GM21367 (cell line): Measurements from ENCODE around the gene PCCA.

ENCODE experiments used
- ATAC-seq: cut with Tn5 transposase; IDR thresholded peaks from one replicate; pipeline ENCODE4 v1.9.1; 2021; ENCODE audit not compliant: unreplicated experiment

PCCA gene

DNA sequence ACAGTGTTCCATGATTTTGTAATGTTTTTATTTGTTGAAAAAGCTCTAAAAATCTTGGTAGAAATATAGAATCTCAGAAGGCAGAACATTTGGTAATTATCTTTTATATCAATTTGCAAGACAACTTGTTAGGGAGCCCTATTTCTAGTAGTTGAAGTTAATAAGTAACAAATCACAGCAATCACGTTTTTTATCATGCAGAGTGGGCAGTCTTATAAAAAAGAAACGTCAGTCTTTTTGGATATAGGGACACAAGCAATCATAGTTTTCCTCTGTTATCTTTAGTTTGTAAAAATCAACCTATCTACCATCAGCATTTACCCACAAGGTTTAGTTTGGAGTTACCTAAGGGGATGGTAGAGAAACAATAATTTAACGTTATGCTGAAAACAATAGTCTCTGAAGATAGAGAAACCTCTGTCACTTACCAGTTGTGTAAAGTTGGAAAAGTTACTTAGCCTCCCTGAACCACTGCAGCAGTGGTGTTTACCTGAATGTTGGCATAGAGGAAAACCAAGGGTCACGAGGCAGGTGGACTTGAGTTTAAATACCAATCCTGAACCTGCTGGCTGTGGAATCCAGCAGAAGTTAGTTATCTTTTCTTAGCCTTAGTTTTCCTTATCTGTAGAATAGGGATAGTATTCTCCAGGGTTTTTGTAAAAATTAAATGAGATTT, 306.9 kb downstream of the PCCA start:
- ATAC-seq: no peak

DNA sequence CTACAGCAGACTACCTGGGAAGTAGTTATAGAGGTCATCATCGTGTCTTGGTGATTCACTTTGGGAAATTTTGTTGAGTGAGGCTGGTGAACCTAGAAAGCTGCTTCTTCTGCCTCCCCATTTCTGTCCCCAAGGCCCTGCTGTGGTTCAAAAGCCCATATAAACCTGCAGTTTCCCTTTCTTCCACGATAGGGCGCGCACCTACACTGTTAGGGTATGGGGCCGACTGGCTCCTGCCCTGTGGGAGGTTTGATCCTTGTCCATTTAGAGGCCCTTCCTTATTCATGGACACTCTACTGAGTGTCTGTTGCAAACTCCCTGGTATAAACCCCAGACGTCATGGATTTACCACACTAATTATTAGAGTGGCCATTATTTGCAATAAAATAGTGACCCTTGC, 307.9 kb downstream of the PCCA start:
- ATAC-seq: no peak

DNA sequence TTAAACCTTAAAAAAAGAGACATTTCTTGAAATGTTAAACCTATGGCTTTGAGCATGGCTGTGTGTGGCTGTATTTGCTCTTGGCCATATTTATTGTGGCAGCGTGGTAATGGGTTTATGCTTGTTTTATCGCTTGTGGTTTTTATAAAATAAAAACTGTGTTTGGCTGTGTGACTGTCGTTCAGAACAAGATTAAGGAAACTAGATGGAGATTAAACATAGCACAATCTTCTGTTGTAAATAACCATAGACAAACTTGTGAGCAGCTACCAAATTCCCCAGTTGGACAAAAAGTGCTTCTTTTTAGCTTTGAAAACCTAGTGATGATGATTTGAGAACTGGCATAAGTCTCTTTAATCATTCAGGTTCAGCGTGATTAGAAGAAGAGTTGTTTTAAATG, 308.7 kb downstream of the PCCA start:
- ATAC-seq: no peak

DNA sequence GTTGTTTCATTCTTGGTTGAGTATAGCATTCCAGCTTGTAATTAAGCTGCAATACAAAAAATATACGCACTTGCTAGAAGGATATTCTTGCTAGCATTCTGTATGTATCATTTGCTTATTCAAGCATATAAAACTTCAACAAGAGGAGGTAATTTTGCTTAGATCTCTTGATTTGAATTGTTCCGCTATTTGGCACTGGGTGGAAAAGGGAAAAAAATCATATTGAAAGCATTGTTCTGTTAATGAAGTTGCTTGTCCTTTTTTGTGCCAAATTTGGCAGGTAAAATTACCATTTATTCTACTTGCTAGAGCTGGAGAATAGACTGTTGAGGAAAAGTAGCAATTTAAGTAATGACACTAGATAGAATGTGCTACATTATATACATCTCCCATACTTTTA, 309.5 kb downstream of the PCCA start:
- ATAC-seq: no peak

DNA sequence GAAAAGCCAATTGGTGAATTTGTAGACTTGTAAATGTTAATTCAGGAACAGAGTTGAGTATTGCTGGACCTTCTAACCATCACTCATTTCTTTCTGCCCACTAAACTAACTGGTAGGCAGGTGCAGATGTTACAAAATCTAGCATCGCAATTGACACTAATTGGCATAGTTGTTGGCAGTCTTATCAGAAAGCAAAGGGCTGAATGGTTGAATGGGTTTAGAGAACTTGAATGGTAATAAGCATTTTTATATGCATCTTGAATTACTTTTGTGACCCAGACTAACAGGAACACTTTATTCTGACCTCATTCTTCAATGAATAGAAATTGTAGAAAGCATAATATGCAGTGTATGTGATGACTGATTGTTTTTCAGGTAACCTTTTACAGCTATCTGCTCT, 310.6 kb downstream of the PCCA start:
- ATAC-seq: no peak

DNA sequence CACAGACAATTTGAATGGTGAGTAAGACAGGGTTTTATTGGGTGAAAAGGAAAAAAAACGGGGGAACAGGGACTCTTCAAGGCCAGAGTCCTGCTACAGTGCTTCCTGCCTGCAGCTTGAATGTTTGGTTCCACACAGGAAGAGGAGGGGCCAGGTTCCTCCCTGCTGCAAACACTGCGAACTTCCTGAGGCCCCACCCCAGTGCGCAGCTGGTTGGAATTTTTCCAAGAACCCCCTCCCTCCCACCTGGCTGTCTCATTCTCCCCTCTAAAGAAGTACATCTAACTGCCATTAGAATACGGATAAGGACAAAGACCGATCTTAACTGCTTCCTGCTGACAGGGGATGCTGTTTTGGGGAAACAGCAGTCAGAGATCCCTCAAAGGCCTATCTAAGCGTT, 314.8 kb downstream of the PCCA start:
- ATAC-seq: no peak

DNA sequence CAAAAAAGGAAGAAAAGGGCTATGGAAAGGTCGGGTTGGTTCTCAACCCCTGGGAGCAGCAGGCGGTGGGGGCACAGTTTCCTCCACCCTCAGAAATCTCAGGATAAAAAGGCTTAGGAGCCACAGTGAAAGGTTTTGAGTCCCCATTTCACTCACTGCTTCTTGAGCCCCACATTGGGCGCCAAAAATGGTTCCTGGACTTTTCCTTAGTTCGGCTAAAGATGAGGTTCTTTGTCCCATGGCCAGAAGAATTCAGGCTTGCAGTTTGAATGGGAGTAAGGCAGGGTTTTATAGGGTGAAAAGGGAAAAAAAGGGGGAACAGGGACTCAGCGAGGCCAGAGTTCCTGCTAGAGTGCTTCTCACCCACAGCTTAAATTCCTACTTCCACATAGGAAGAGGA, 320.2 kb downstream of the PCCA start:
- ATAC-seq: no peak

DNA sequence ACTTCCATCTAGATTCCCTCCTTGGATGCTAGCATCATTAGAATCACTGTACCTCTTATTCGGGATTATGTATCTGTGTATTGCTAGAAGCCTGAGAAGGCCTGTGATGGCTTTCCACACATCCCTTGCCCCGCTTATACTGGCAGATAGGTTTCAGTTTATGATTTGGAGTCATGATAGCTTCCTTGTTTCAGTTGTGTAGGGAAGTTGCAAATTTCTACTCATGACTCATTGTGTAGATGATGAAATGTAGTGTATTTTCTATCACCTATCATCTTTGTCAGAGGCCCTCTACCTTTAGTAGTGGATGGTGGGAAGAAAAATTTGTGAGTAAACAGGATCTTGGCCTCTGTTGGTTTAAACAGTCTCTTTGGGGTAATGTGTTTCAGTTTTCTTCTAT, 334.5 kb downstream of the PCCA start:
- no peak for ATAC-seq

DNA sequence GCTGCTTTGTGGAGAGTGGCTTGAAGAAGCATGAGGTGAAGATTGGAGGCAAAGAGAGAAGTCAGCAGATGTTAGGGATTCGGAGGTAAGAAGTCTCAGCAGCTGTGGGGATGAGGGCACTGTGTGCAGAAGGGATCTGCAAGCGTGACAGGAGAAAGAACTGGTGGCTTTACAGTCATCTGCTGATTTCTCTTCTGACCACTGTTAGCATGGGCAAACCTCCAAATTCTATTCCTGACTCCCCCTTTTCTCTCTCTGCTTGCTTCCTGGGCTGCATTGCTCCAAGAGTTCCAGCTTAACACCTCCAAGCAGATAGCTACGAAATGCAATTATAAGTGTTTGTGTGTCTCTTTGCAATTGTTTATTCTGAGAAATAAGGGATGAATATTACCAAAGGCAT, 340.1 kb downstream of the PCCA start:
- no peak for ATAC-seq

DNA sequence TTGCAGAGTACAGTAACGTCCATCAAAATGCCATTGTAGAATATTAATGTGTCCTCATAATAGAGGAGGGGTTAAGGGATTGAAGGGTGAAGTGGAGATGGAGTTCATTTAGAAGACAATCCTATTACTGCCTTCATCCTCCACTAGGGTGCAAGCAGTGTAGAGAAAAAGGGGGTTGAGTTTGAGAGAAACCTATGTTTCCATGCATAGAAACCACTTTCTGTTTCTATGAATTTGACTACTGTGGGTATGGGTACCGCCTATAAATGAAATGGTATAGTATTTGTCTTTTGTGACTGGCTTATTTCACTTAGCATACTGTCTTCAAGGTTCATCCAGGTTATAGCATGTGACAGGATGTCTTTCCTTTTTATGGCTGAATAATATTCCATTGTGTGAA, 343.7 kb downstream of the PCCA start:
- no peak for ATAC-seq

DNA sequence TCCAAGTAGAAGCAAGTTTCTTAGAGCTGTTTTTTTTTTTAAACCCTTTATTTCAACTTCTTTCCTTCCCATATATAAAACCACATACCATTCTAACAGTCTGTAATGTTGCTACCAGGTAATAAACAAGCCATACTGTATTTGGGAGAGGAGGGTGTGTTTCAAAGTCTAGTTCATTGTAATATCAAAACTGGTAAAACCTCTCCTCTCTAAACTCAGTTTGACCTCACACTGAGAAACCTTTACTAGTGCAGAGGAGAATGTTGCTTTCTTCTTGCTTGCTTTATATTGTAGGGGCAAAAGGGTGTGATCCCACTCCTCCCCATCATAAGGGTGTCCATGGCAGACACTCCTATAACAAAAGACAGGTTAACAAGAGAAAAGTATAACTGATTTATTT, 344.6 kb downstream of the PCCA start:
- no peak for ATAC-seq

DNA sequence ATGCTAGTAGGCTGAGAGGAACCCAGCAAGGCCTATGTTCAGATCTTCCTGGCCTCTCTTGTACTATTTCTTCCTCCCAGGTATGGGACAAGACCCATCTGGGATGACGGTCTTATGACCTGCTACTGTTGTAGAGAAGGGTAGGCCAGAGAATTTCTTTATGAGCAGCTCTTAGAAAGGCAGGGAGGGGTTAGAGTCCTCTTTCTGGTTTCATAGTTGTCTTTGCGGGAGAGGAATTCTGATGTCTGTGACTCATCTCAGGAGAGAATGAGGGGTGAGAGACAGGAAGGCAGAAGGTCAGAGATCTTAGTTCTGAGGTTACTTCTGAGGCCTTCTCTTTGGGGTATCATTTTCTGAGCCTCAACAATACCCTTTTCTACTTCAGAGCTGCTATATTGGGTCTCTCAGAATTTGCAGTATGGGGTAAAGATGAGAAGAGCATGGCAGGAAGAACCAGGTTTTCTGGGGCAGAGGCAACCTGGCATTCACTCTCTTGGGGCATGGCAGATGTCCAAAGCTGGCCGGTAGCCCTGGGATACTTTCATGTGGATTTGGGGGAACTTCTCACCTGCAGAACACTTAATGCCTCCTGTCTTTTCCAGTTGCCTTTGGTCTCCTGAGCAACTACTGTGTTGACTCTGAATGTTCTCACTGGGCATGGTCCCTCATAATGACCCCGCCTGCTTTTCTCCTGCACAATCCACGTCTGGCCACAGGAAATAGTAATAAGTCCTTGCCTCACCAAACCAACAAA, 345.3 kb downstream of the PCCA start:
- ATAC-seq: peak; percentile 96

DNA sequence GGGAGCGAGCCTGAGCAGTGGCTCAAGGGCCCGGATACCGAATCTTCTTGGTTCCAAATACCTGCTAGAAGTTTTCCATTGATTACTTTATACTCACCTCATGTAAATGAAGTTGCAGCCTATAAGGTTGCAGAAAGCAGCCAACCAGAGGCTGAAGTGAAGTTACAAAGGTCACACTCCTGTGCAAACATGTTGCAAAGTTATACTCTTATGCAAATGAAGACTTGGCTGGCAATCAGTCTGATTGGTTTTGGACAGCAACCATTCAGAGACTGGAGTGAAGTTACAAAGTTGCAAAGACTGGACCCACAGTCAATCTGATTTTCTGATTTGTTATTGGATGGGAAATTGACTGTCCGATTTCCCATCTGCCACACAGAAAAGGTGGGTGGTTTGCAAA, 347.2 kb downstream of the PCCA start:
- no peak for ATAC-seq

DNA sequence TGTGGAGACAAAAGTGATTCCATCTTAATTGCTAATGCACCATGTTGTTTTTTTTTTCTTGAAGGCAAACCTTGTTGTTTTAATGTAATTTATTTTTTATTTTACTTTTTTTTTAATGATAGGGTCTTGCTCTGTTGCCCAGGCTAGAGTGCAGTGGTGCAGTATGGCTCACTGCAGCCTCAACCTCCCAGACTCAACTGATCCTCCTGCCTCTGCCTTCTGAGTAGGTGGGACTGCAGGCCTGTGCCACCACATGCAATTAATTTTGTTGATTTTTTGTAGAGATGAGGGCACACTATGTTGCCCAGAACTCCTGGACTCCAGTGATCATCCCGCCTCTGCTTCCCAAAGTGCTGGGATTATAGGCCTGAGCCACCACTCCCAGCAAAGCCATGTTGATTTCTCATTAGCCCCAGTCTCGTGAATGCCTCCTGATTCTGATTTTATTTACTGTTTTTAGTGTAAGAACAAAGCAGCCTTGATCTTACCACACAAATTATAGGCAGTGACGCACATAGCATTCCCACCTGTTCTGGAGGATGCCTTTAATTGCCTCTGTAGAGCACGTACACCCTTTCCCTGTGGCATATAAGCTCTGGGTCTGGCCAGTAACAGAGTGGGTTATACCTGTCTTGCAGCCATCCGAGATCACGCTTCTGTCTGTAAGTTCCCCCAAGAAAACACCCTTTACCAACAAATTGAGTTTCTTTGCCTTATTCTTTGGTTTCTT, 349.3 kb downstream of the PCCA start:
- no peak for ATAC-seq

DNA sequence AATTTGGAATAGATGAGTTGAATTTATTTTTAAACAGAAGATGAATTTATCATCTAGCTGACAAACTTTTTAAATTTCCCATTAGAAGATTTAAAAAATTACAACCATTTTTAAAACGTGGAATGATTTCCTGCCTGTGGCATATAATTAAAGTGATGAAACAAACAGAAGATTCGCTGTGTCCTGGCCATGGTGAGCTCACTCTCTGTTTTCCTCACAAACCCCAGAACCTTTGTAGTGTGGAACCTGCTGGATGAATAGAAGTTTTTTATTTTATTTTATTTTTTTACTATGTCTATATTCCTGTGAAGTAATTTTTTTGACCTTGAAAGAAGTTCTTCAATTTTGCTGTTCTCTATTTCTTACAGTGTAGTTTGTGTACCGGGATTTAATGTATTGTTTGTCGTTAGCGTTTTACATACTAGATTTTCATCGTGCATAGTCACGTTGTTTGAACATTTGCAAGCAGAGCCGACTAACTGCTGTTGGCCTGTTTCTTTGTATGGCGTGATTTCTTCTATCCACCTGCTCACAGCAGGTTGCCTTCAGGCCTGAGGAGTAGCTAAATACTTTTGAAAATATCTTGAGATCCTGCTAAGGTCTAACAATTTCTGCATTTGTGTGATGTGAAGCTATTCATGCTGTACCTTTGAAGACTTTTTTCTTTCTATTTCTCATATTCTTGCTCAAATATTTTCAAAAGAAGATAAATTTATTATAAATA, 350.5 kb downstream of the PCCA start:
- no peak for ATAC-seq

DNA sequence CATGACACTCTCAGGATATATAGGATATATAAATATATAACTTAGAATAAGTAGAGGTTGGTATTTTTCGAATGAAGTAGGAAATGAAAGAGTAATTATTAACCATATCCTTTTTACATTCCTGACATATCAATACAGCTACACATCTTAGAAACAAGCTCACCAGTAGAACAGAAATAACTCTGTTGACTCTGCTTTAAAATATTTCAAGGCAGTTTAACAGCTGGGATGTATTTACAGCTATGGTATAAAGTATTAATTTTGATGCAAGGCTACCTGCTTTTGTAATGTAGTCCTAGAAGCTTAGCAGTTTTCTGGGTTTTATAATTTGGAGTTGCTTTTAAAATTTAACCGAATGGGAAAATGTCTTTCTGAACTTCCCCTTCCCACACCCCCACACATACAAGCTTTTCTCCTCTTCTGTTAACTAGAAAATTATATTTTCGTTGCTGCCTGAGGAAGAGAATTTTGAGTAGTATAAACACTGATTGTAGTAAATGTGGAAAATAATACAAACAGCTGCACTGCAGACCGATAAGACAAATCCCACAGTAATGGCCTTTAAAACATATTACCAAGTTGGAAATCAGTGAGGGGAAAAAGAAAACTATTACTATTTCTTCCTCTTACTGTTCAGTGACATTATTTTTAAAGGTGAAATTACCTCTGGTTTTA, 352.0 kb downstream of the PCCA start:
- no peak for ATAC-seq

DNA sequence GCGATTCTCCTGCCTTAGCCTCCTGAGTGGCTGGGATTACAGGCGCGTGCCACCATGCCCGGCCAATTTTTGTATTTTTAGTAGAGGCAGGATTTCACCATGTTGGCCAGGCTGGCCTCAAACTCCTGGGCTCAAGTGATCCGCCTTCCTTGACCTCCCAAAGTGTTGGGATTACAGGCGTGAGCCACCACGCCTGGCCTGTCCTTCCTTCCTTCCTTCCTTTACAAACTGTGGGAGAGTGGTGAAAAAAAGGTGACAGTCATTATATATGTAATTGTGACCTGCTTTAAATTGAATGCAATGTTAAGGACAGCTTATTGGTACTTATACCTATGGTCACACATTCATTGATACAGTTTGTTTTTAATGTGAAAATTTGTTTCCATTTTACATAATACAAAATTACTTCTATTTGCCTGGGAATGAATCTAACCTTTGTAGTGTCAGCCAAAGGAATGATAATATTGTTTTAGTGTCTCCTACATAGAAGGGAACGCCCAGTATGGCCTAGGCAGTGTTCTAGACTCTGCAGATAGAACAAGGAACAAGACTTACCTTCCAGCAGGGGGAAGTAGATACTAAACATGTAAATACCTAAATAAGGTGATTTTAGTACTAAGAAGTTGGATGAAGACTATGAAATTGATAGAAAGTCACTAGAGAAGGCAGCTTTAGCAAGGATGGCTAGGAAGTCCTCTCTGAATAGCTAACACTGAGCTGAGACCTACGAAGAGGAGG, 353.4 kb downstream of the PCCA start:
- no peak for ATAC-seq

DNA sequence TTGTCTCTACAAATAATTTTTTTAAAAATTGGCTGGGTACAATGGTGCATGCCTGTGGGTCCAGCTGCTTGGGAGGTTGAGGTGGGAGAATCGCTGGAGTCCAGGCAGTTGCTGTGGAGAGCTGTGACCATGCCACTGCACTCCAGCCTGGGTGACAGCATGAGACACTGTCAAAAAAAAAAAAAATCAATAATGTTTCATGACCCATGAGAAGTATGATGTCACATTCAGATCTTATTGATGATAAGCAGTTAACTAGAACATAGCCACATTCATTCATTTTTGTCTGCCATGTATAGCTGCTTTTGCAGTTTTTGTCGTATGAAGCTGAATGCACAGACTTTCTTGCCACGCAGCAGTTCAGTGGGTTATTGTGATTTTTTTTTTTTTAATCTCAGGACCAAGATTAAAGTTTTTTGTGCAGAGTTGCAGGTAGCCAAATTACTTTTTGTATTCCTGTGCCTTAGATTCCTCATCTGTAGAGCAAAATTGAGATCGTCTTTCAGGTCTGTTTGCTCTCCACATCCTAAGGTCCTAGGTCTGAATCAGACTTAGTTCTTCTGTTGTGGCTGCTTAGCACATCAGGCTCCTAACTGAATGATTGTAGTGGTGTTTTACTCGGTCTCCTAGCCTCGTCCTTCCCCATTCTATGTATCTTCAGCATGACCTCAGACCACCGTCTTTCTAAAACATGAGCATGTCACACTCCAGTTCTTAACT, 354.5 kb downstream of the PCCA start:
- no peak for ATAC-seq

DNA sequence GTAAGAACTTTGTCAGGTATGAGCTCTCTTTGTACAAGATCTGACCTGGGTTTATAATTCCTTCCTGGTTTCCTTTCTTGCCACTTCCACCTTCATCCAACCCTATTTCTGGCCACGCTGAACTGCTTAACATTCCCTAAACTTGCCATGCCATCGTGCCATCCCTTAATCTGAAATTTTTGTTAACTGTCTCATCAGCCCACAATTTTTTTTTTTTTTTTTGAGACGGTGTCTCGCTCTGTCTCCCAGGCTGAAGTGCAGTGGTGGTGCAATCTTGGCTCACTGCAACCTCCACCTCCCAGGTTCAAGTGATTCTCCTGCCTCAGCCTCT, 355.1 kb downstream of the PCCA start:
- no peak for ATAC-seq

DNA sequence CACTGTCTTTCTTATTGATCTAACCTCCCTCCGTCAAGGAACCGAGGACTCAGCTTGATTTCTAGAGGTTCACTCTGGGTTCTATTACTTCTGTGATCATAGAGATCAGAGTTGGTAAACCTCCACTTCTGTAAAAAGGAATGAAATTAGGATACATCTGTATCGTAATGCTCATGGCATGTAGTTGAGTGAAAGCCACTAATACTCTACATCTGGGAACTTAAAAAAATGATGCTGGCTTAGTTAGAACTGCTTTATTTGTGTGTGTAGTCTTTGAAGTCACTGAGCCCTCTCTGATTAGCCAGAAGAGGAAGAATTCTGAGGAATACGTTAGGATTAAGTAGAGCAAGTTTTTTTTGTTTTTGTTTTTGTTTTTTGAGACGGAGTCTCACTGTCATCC, 358.9 kb downstream of the PCCA start:
- ATAC-seq: no peak
